Measurements from ENCODE around the gene TMEM208.

The TMEM208 gene

DNA sequence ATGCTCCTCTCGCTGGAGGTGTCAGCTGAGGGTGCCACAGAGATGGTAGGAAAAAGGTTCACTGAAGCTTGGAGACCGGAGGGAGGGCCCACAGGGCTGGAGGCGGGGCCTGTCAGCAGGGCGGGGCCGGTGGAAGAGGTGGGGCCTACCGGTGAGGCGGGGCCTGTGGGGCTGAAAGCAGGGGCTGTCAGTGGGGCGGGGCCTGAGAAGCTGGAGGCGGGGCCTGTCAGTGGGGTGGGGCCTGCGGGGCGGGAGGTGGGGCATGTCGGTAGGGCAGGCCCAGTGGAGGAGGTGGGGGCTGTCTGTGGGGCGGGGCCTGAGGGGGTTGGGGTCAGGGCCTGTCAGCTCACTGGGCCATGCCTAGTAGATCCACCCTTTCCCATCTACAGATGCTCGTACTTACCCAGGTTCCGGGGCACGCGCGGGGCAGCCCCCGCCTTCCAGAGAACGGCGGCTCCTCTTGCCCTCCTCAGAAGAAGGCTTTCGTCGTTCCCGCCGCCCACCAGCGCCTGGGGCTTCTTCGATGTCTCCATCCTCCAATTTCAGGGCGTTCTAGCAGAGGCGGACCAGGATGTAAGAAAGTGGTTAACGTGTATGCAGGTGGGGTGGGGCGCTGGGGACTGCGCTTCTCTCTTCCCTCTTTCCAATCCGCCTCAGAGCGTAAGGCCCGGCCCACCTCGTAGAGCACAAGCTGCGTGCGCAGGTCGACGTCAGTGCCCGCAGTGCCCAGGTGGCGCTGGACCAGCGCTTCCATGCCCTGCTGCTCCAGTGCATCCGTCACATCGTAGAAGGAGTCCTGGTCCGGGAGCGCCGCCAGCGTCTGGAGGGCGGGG, 9.8 kb downstream of the TMEM208 start:
- TF ChIP-seq, protein P1, sequence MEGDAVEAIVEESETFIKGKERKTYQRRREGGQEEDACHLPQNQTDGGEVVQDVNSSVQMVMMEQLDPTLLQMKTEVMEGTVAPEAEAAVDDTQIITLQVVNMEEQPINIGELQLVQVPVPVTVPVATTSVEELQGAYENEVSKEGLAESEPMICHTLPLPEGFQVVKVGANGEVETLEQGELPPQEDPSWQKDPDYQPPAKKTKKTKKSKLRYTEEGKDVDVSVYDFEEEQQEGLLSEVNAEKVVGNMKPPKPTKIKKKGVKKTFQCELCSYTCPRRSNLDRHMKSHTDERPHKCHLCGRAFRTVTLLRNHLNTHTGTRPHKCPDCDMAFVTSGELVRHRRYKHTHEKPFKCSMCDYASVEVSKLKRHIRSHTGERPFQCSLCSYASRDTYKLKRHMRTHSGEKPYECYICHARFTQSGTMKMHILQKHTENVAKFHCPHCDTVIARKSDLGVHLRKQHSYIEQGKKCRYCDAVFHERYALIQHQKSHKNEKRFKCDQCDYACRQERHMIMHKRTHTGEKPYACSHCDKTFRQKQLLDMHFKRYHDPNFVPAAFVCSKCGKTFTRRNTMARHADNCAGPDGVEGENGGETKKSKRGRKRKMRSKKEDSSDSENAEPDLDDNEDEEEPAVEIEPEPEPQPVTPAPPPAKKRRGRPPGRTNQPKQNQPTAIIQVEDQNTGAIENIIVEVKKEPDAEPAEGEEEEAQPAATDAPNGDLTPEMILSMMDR (IDR thresholded peaks at IDR 0.05; ENCODE audit: low read depth, low read length, missing control alignments), result no peak
- no peak for DNase-seq (ENCODE audit: low read depth)
- no peak overlapping the region for H3K4me3 ChIP-seq (ENCODE audit: low read depth, low read length)
- in situ Hi-C loops (cut with HindIII; ENCODE audit: low sequenced_read_pairs), result no loop called here

DNA sequence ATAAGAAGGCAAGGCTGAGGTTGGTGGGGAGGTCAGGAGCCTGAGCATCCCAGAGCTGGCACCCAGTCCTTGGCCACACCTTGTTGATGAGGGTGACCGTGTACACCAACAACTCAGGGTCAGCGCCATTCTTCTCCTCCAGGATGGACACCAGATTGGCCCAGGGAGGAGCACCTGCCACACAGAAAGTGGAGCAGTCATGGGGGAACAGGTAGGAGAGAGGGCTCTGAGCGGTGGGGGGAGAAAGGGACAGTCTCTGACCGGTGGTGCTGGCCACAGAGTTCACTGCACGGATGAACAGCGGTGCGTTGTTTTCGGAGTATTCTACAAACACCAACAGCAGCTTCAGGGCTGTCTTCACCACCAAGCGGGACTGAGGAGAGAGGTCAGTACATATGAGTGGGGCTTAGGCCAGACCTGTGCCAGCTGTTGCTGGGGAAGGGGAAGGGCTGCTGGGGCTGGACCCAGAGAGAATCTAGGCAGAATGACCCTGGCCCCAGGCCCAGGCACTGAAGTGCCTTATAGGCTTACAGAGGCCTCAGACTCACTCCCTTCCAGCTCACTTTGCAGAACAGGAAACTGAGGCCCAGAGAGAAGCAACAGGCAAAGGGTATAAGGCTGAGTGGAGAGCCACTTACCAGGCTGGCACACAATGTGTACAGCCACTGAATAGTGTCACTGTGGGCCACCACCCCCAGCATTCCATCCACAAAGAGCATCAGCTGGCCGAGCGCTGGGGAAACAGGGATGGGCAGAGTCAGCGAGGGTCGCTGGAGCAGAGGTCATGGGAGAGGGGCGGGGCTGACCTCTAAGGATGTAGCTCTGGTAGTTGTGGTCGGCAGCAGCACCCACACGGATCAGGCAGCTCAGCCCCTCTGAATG, 10.7 kb downstream of the TMEM208 start:
- H3K4me3 ChIP-seq (ENCODE audit: low read depth, low read length), result no peak overlapping the region
- in situ Hi-C loops (cut with HindIII; ENCODE audit: low sequenced_read_pairs), result no loop called here
- no peak for DNase-seq (ENCODE audit: low read depth)
- TF ChIP-seq, protein P1 (IDR thresholded peaks at IDR 0.05; ENCODE audit: low read depth, low read length, missing control alignments), result no peak

DNA sequence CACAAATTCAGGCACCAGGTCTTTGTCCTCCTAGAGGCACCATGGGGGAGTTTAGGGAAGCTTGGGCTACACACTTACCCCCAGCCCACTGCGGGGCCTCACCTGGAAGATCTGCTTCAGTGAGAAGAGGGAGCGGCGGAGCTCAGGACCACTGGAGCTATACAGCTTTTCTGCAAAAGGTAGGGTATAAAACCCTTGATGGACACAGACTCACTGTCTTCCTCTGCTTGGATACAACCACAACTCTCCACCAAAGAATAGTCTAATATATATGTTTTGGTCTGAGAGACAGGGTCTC, 11.3 kb downstream of the TMEM208 start:
- in situ Hi-C loops (cut with HindIII; ENCODE audit: low sequenced_read_pairs), result no loop called here
- H3K4me3 ChIP-seq (ENCODE audit: low read depth, low read length), result no peak overlapping the region
- DNase-seq (ENCODE audit: low read depth), result no peak
- TF ChIP-seq, protein P1 (IDR thresholded peaks at IDR 0.05; ENCODE audit: low read depth, low read length, missing control alignments), result no peak

DNA sequence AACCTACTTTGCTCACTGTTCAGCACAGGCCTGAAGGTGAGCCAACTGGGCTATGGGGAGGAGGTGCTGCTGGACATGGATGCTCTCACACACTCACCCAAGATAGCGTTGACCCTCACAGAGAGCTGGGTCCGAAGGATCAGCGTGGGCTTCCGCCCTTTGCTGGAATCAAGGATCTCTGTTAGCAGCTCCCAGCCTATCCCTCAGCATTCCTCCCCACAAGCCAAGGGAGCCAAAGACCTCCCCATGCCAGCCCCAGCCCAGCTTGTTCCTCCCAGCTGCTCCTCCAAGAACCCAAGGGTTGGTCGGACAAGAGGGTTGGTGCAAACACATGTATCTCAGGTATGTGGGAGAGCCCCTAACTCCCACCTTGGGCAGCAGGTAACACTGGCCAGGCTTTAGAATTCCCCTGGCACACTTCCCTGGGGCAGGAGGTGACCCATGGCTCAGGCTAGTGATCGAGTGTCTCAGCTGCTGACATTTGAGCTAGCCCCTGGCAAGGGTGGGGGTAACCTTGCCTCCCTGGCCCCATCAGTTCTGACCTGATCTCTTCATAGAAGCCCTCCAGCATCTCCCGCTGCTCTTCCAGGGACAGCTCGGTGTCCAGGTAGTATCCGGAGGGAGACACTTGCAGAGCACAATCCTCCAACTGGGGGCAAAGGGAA, 12.0 kb downstream of the TMEM208 start:
- DNase-seq (ENCODE audit: low read depth), result no peak
- TF ChIP-seq, protein P1 (IDR thresholded peaks at IDR 0.05; ENCODE audit: low read depth, low read length, missing control alignments), result no peak
- in situ Hi-C loops (cut with HindIII; ENCODE audit: low sequenced_read_pairs), result no loop called here
- no peak overlapping the region for H3K4me3 ChIP-seq (ENCODE audit: low read depth, low read length)

DNA sequence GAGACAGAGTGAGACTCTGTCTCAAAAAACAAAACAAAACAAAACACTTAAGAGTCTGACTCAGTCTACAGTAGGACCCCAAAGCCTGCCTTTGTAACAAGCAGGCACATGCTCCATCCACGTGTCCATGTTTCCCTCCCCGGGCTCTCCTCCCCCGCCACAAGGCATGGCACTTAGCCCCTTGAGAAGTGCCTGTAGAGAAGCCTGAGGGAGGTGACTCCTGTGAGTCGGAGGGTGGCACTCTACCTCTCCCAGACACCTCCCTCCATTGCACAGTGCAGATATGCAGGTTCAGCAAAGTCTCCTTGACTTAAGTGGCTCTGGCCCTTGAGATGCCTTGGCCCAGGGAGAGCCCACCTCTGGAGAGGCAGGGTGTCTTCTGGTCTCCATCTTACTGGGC, 13.6 kb downstream of the TMEM208 start:
- H3K4me3 ChIP-seq (ENCODE audit: low read depth, low read length), result no peak overlapping the region
- TF ChIP-seq, protein P1 (IDR thresholded peaks at IDR 0.05; ENCODE audit: low read depth, low read length, missing control alignments), result no peak
- in situ Hi-C loops (cut with HindIII; ENCODE audit: low sequenced_read_pairs), result no loop called here
- no peak for DNase-seq (ENCODE audit: low read depth)
